GM12801 (cell line): ENCODE results near the gene WDR26.

ENCODE experiments used
- CTCF ChIP-seq: IDR thresholded peaks from one replicate; pipeline ENCODE4 v1.5.1; 2011; ENCODE audit warnings: control low read depth; ENCODE audit not compliant: insufficient read length; ENCODE audit errors: extremely low read depth

The WDR26 gene

GRCh38 chr1:224399887-224400286 is 34.7 kb downstream of the WDR26 start:
- no peak for TF ChIP-seq CTCF

GRCh38 chr1:224393294-224393693 is 41.3 kb downstream of the WDR26 start:
- no peak for TF ChIP-seq CTCF

GRCh38 chr1:224392411-224393249 is 42.0 kb downstream of the WDR26 start:
- TF ChIP-seq CTCF: no peak

GRCh38 chr1:224390517-224390916 is 44.1 kb downstream of the WDR26 start:
- no peak for TF ChIP-seq CTCF

GRCh38 chr1:224387943-224388342 is 46.7 kb downstream of the WDR26 start:
- TF ChIP-seq CTCF: no peak

GRCh38 chr1:224387302-224387912 is 47.2 kb downstream of the WDR26 start:
- no peak for TF ChIP-seq CTCF

- no peak for TF ChIP-seq CTCF
These were observed 51.4 kb downstream of the WDR26 start for GRCh38 chr1:224383218-224383617.
